HL-60 (cell line): ENCODE measurements around the gene SLC38A2.

ENCODE experiments used
- CTCF ChIP-seq: IDR thresholded peaks from one replicate; pipeline ENCODE4 v1.5.1; 2011; ENCODE audit warnings: low read length, control low read depth, inconsistent platforms; ENCODE audit not compliant: insufficient read depth
- POLR2AphosphoS5 ChIP-seq: IDR thresholded peaks from 2 replicates; pipeline ENCODE4 v1.6.1; 2012; ENCODE audit warnings: low read depth
- REST ChIP-seq: IDR thresholded peaks from 2 replicates; pipeline ENCODE4 v1.6.1; 2012; ENCODE audit warnings: low read depth; ENCODE audit not compliant: insufficient replicate concordance

- no peak for TF ChIP-seq CTCF
- no peak for TF ChIP-seq REST
- TF ChIP-seq POLR2AphosphoS5: no peak
Observed at GRCh38 chr12:46364300-46364696, 8.3 kb downstream of the SLC38A2 start.
